Measurements from ENCODE around the gene SLC29A2. TPM values are rescaled to one million over a fixed set of nuclear protein-coding genes. Genes with fewer than 3 reads are reported as not detected.

Gene SLC29A2
- total and polyA plus RNA-seq, 2 donors (not counting 3 experiments of a cell fraction or from before 2014, with no cell fraction given): 2.4 to 5.2 TPM

- dilution Hi-C loops (cut with MboI; ENCODE audit: extremely low pct_ligation_motif_present, low sequenced_read_pairs): no loop called here
- DNase-seq (ENCODE audit: low read depth, low spot score) (no peak), FAIRE-seq (no peak)
- H3K9me1 ChIP-seq (replicated peaks; ENCODE audit: control insufficient read depth, extremely low read depth, insufficient read depth, low read length): no peaks in the 10 kb centered on the region
- H3K4me2 ChIP-seq (ENCODE audit: insufficient read depth, low read length): no peak overlapping the region
- intact Hi-C loops (cut with micrococcal nuclease): no loop called here
- H3K79me2 ChIP-seq (ENCODE audit: control insufficient read depth, insufficient read depth, low read length): no peaks in the 10 kb centered on the region
- no peak overlapping the region for H3K4me3 ChIP-seq (replicated peaks in 1 of 3; ENCODE audit: insufficient read depth in 1 of 3, low read depth in 1 of 3, low read length in 3 of 3)
- no peak overlapping the region for H3K9ac ChIP-seq (replicated peaks; ENCODE audit: extremely low read depth, insufficient read depth, low read length)
- ChIA-PET CTCF (interaction anchor here (8.7 kb wide), 1 partner anchor 20 kb away, joined by 225 read pairs; the partner anchor contains the start of gene CD248), POLR2A (no interaction called here)
- H3K4me1 ChIP-seq (ENCODE audit: control insufficient read depth, extremely low read depth, insufficient read depth, low read length): peaks cover 22% of the 10 kb centered on the region
- H3K9me3 ChIP-seq (replicated peaks; ENCODE audit: control insufficient read depth, insufficient read depth, low read length): no peaks in the 10 kb centered on the region
- no peak overlapping the region for H2AFZ ChIP-seq (ENCODE audit: low read depth, low read length)
- H3K27me3 ChIP-seq (ENCODE audit: control insufficient read depth in 2 of 2, insufficient read depth in 2 of 2, low read length in 2 of 2): no peaks in the 10 kb centered on the region
- TF ChIP-seq FOS (IDR thresholded peaks at IDR 0.05; ENCODE audit: borderline replicate concordance, insufficient read depth, low read length) (no peak), JUN (IDR thresholded peaks at IDR 0.05; ENCODE audit: borderline replicate concordance, insufficient read depth, insufficient read length, low read depth) (no peak), POLR2AphosphoS5 (IDR thresholded peaks at IDR 0.05; ENCODE audit: insufficient read depth, low read depth, low read length) (no peak), POLR2A (IDR thresholded peaks at IDR 0.05; ENCODE audit: low read depth, low read length) (no peak), CTCF (IDR thresholded peaks at IDR 0.05; ENCODE audit: extremely low read depth in 1 of 2, insufficient read depth in 1 of 2, low read depth in 1 of 2, low read length in 2 of 2) (no peak), MYC (IDR thresholded peaks at IDR 0.05; ENCODE audit: low read depth, low read length) (no peak), EZH2 (IDR thresholded peaks at IDR 0.05; ENCODE audit: borderline replicate concordance, low read depth, low read length, severe bottlenecking) (no peak), GATA2 (IDR thresholded peaks at IDR 0.05; ENCODE audit: insufficient read depth, insufficient read length, low read depth, low read length) (no peak), MAX (IDR thresholded peaks at IDR 0.05; ENCODE audit: insufficient read depth, insufficient read length) (no peak)
- BruUV-seq (replicated peaks): no TSS peak
- H4K20me1 ChIP-seq (replicated peaks; ENCODE audit: control insufficient read depth, extremely low read depth, insufficient read depth, low read length): no peaks in the 10 kb centered on the region
- peaks cover 0 to 2% of the 10 kb centered on the region in 2 experiments for H3K36me3 ChIP-seq (ENCODE audit: control insufficient read depth in 2 of 2, extremely low read depth in 1 of 2, insufficient read depth in 2 of 2, low read length in 2 of 2)
- no peak overlapping the region for H3K27ac ChIP-seq (ENCODE audit: insufficient read depth, low read depth, low read length)
Observed at GRCh38 chr11:66333220-66333877, 38.2 kb downstream of the SLC29A2 start.
